ENCODE results near the gene NTRK3.

NTRK3 gene

GRCh38 chr15:87887177-87887576, 369.4 kb downstream of the NTRK3 start:
- H3K27me3 ChIP-seq (ENCODE audit: insufficient read depth, low read length) = no peaks in the 10 kb centered on the region; the same call in 1 of the 2 replicates
- no peaks in the 10 kb centered on the region for H3K36me3 ChIP-seq (ENCODE audit: insufficient read depth, low read depth, low read length)
- no peak overlapping the region for H3K27ac ChIP-seq (ENCODE audit: low read length)
- H3K9me3 ChIP-seq (ENCODE audit: insufficient read depth, low read depth, low read length) = no peaks in the 10 kb centered on the region
- no peak overlapping the region for H3K9ac ChIP-seq (ENCODE audit: low read depth, low read length)
- no peaks in the 10 kb centered on the region for H3K4me1 ChIP-seq (ENCODE audit: insufficient read depth, low read length)
- no peak overlapping the region for H3K4me3 ChIP-seq (ENCODE audit: low read length)

- Histone ChIP-seq H3K4me1 (ENCODE audit: insufficient read depth, low read length) (no peaks in the 10 kb centered on the region), H3K9ac (ENCODE audit: low read depth, low read length) (no peak overlapping the region), H3K36me3 (ENCODE audit: insufficient read depth, low read depth, low read length) (no peaks in the 10 kb centered on the region), H3K4me3 (ENCODE audit: low read length) (no peak overlapping the region), H3K27me3 (ENCODE audit: insufficient read depth, low read length) (no peaks in the 10 kb centered on the region; the same call in 1 of the 2 replicates), H3K27ac (ENCODE audit: low read length) (no peak overlapping the region), H3K9me3 (ENCODE audit: insufficient read depth, low read depth, low read length) (no peaks in the 10 kb centered on the region)
These were observed 375.5 kb downstream of the NTRK3 start for GRCh38 chr15:87881026-87881425.

- Histone ChIP-seq H3K4me1 (ENCODE audit: insufficient read depth, low read length) (no peaks in the 10 kb centered on the region), H3K4me3 (ENCODE audit: low read length) (no peak overlapping the region), H3K27me3 (ENCODE audit: insufficient read depth, low read length) (no peaks in the 10 kb centered on the region; the same call in 1 of the 2 replicates), H3K36me3 (ENCODE audit: insufficient read depth, low read depth, low read length) (no peaks in the 10 kb centered on the region), H3K9ac (ENCODE audit: low read depth, low read length) (no peak overlapping the region), H3K9me3 (ENCODE audit: insufficient read depth, low read depth, low read length) (no peaks in the 10 kb centered on the region), H3K27ac (ENCODE audit: low read length) (no peak overlapping the region)
These were observed 378.6 kb downstream of the NTRK3 start for GRCh38 chr15:87877822-87878542.

GRCh38 chr15:87877114-87877810, 379.3 kb downstream of the NTRK3 start:
- Histone ChIP-seq H3K4me1 (ENCODE audit: insufficient read depth, low read length) (no peaks in the 10 kb centered on the region), H3K36me3 (ENCODE audit: insufficient read depth, low read depth, low read length) (no peaks in the 10 kb centered on the region), H3K27me3 (ENCODE audit: insufficient read depth, low read length) (no peaks in the 10 kb centered on the region; the same call in 1 of the 2 replicates), H3K27ac (ENCODE audit: low read length) (no peak overlapping the region), H3K9ac (ENCODE audit: low read depth, low read length) (no peak overlapping the region), H3K4me3 (ENCODE audit: low read length) (no peak overlapping the region), H3K9me3 (ENCODE audit: insufficient read depth, low read depth, low read length) (no peaks in the 10 kb centered on the region)

- Histone ChIP-seq H3K27ac (ENCODE audit: low read length) (no peak overlapping the region), H3K36me3 (ENCODE audit: insufficient read depth, low read depth, low read length) (no peaks in the 10 kb centered on the region), H3K27me3 (ENCODE audit: insufficient read depth, low read length) (peaks cover 5% of the 10 kb centered on the region; the same call in 1 of the 2 replicates), H3K4me3 (ENCODE audit: low read length) (no peak overlapping the region), H3K9ac (ENCODE audit: low read depth, low read length) (no peak overlapping the region), H3K4me1 (ENCODE audit: insufficient read depth, low read length) (no peaks in the 10 kb centered on the region), H3K9me3 (ENCODE audit: insufficient read depth, low read depth, low read length) (no peaks in the 10 kb centered on the region)
These were observed 381.4 kb downstream of the NTRK3 start for GRCh38 chr15:87874896-87875711.

GRCh38 chr15:87873516-87873915, 383.0 kb downstream of the NTRK3 start:
- Histone ChIP-seq H3K36me3 (ENCODE audit: insufficient read depth, low read depth, low read length) (no peaks in the 10 kb centered on the region), H3K9ac (ENCODE audit: low read depth, low read length) (no peak overlapping the region), H3K27me3 (ENCODE audit: insufficient read depth, low read length) (peaks cover 18% of the 10 kb centered on the region; the same call in 1 of the 2 replicates), H3K9me3 (ENCODE audit: insufficient read depth, low read depth, low read length) (no peaks in the 10 kb centered on the region), H3K4me3 (ENCODE audit: low read length) (no peak overlapping the region), H3K4me1 (ENCODE audit: insufficient read depth, low read length) (no peaks in the 10 kb centered on the region), H3K27ac (ENCODE audit: low read length) (no peak overlapping the region)

- Histone ChIP-seq H3K9ac (ENCODE audit: low read depth, low read length) (no peak overlapping the region), H3K36me3 (ENCODE audit: insufficient read depth, low read depth, low read length) (no peaks in the 10 kb centered on the region), H3K27ac (ENCODE audit: low read length) (no peak overlapping the region), H3K27me3 (ENCODE audit: insufficient read depth, low read length) (peaks cover 34% of the 10 kb centered on the region), H3K9me3 (ENCODE audit: insufficient read depth, low read depth, low read length) (no peaks in the 10 kb centered on the region), H3K4me3 (ENCODE audit: low read length) (no peak overlapping the region), H3K4me1 (ENCODE audit: insufficient read depth, low read length) (no peaks in the 10 kb centered on the region)
These were observed 384.7 kb downstream of the NTRK3 start for GRCh38 chr15:87871731-87872320.

- peaks cover 38% of the 10 kb centered on the region for H3K27me3 ChIP-seq (ENCODE audit: insufficient read depth, low read length)
- H3K9ac ChIP-seq (ENCODE audit: low read depth, low read length) = no peak overlapping the region
- H3K4me1 ChIP-seq (ENCODE audit: insufficient read depth, low read length) = no peaks in the 10 kb centered on the region
- no peaks in the 10 kb centered on the region for H3K36me3 ChIP-seq (ENCODE audit: insufficient read depth, low read depth, low read length)
- no peak overlapping the region for H3K27ac ChIP-seq (ENCODE audit: low read length)
- no peak overlapping the region for H3K4me3 ChIP-seq (ENCODE audit: low read length)
- H3K9me3 ChIP-seq (ENCODE audit: insufficient read depth, low read depth, low read length) = no peaks in the 10 kb centered on the region
These were observed 385.3 kb downstream of the NTRK3 start for GRCh38 chr15:87871258-87871681.

- H3K9me3 ChIP-seq (ENCODE audit: insufficient read depth, low read depth, low read length) = no peaks in the 10 kb centered on the region
- H3K27ac ChIP-seq (ENCODE audit: low read length) = no peak overlapping the region
- H3K4me3 ChIP-seq (ENCODE audit: low read length) = no peak overlapping the region
- peaks cover 80% of the 10 kb centered on the region for H3K27me3 ChIP-seq (ENCODE audit: insufficient read depth, low read length)
- H3K9ac ChIP-seq (ENCODE audit: low read depth, low read length) = no peak overlapping the region
- no peaks in the 10 kb centered on the region for H3K4me1 ChIP-seq (ENCODE audit: insufficient read depth, low read length)
- H3K36me3 ChIP-seq (ENCODE audit: insufficient read depth, low read depth, low read length) = no peaks in the 10 kb centered on the region
These were observed 389.6 kb downstream of the NTRK3 start for GRCh38 chr15:87866961-87867360.

GRCh38 chr15:87863152-87863551, 393.4 kb downstream of the NTRK3 start:
- H3K9me3 ChIP-seq (ENCODE audit: insufficient read depth, low read depth, low read length) = no peaks in the 10 kb centered on the region
- no peak overlapping the region for H3K27ac ChIP-seq (ENCODE audit: low read length)
- no peaks in the 10 kb centered on the region for H3K36me3 ChIP-seq (ENCODE audit: insufficient read depth, low read depth, low read length)
- no peak overlapping the region for H3K9ac ChIP-seq (ENCODE audit: low read depth, low read length)
- peaks cover 80% of the 10 kb centered on the region for H3K27me3 ChIP-seq (ENCODE audit: insufficient read depth, low read length)
- no peak overlapping the region for H3K4me3 ChIP-seq (ENCODE audit: low read length)
- no peaks in the 10 kb centered on the region for H3K4me1 ChIP-seq (ENCODE audit: insufficient read depth, low read length)

GRCh38 chr15:87860743-87861142, 395.8 kb downstream of the NTRK3 start:
- peaks cover 74% of the 10 kb centered on the region for H3K27me3 ChIP-seq (ENCODE audit: insufficient read depth, low read length)
- no peaks in the 10 kb centered on the region for H3K9me3 ChIP-seq (ENCODE audit: insufficient read depth, low read depth, low read length)
- no peak overlapping the region for H3K4me3 ChIP-seq (ENCODE audit: low read length)
- no peak overlapping the region for H3K27ac ChIP-seq (ENCODE audit: low read length)
- H3K9ac ChIP-seq (ENCODE audit: low read depth, low read length) = no peak overlapping the region
- no peaks in the 10 kb centered on the region for H3K4me1 ChIP-seq (ENCODE audit: insufficient read depth, low read length)
- H3K36me3 ChIP-seq (ENCODE audit: insufficient read depth, low read depth, low read length) = no peaks in the 10 kb centered on the region

Measured in iPS-20b (cell line).